HCT116 (cell line): ENCODE data around the gene LRRC1. TPM values are rescaled to one million over a fixed set of nuclear protein-coding genes. Genes with fewer than 3 reads are reported as not detected.
A peak's percentile ranks its signal among the peaks of the same experiment; 100 is the strongest.

ENCODE experiments used
- ATAC-seq: fragments of 200-7000 bp; cut with Tn5 transposase; 2 replicates; pipeline ENCODE4 v1.9.1; 2020; ENCODE audit warnings: mild to moderate bottlenecking, moderate library complexity
- BruUV-seq: library from RNA; stranded (reverse); fragments of 400-500 nt; replicated peaks from 2 replicates; lab custom pipeline; 2021; lab: Mats Ljungman, UMichigan
- CTCF ChIA-PET: fragments of 300-600 bp; sonication (Branson Sonifier 250); formaldehyde crosslinking; loops from one replicate; lab custom pipeline; 2021; ENCODE audit warnings: antibody characterized with exemption; lab: Charles Lee
- POLR2A ChIA-PET: fragments of 300-600, 350-600 bp; sonication (Branson Sonifier 250); formaldehyde crosslinking; loops from one replicate; lab custom pipeline; 2021; ENCODE audit warnings: antibody characterized with exemption; lab: Charles Lee
- RAD21 ChIA-PET, 2 experiments: fragments of 300-600 bp; sonication (Branson Sonifier 250); formaldehyde crosslinking; loops; one replicate each; lab custom pipeline; 2023; ENCODE audit warnings: low total read pairs in 2 of 2; ENCODE audit not compliant: uncharacterized antibody in 2 of 2, unreplicated experiment in 2 of 2, low non-redundant PET in 1 of 2; lab: Charles Lee
- DNase-seq: peaks from one replicate; pipeline ENCODE4 v3.0.0-alpha.2; 2010; ENCODE audit warnings: low read depth, low spot score
- H2AFZ ChIP-seq: fragments of 200-600 bp; shearing (Covaris generic), sonication (generic); 2 replicates; pipeline ENCODE4 v1.6.1; 2017; ENCODE audit warnings: low read depth, mixed run types, mixed read lengths, antibody characterized with exemption, low read length; ENCODE audit not compliant: poor library complexity, severe bottlenecking
- H3K27ac ChIP-seq: 2 replicates; pipeline ENCODE4 v1.5.1; 2012; ENCODE audit warnings: low read depth, low read length
- H3K27me3 ChIP-seq: fragments of 200-600 bp; sonication (generic); 2 replicates; pipeline ENCODE4 v1.6.1; 2016; ENCODE audit warnings: mixed run types, low read length, mixed read lengths; ENCODE audit not compliant: insufficient read depth
- H3K36me3 ChIP-seq, 2 experiments: fragments of 200-500 bp in 1 of 2; fragments of 200-600 bp in 1 of 2; sonication (Bioruptor generic) in 1 of 2; sonication (generic) in 1 of 2; 2 replicates each; pipeline versions ENCODE4 v1.5.1 to v1.6.1; 2014 to 2016; ENCODE audit warnings: low read length in 2 of 2, inconsistent platforms in 1 of 2, mixed read lengths in 1 of 2, mixed run types in 1 of 2; ENCODE audit not compliant: insufficient read depth in 2 of 2, control insufficient read depth in 1 of 2
- H3K4me1 ChIP-seq, 2 experiments: fragments of 200-600 bp in 1 of 2; sonication (generic) in 1 of 2; 2 replicates each; pipeline versions ENCODE4 v1.5.1 to v1.6.1; 2012 to 2017; ENCODE audit warnings: low read length in 2 of 2, inconsistent platforms in 1 of 2, mild to moderate bottlenecking in 1 of 2, mixed read lengths in 1 of 2, mixed run types in 1 of 2, moderate library complexity in 1 of 2; ENCODE audit not compliant: insufficient read depth in 2 of 2, control insufficient read depth in 1 of 2
- H3K4me2 ChIP-seq: fragments of 200-600 bp; sonication (generic); 2 replicates; pipeline ENCODE4 v1.6.1; 2017; ENCODE audit warnings: mixed run types, low read length, mixed read lengths
- H3K4me3 ChIP-seq, 2 experiments: fragments of 200-600 bp in 1 of 2; sonication (generic) in 1 of 2; replicated peaks in 1 of 2; 2 replicates each; pipeline ENCODE4 v1.5.1; 2011 to 2016; ENCODE audit warnings: low read length in 2 of 2, control low read depth in 1 of 2, low read depth in 1 of 2, mild to moderate bottlenecking in 1 of 2, mixed read lengths in 1 of 2, mixed run types in 1 of 2
- H3K79me2 ChIP-seq: fragments of 200-600 bp; sonication (generic); 2 replicates; pipeline ENCODE4 v1.6.1; 2017; ENCODE audit warnings: mild to moderate bottlenecking, mixed run types, low read length, moderate library complexity, mixed read lengths; ENCODE audit not compliant: insufficient read depth
- H3K9ac ChIP-seq: fragments of 200-600 bp; sonication (generic); 2 replicates; pipeline ENCODE4 v1.6.1; 2016; ENCODE audit warnings: low read length, mixed read lengths
- H3K9me2 ChIP-seq: fragments of 200-600 bp; sonication (generic), shearing (Covaris generic); 2 replicates; pipeline ENCODE4 v1.6.1; 2017; ENCODE audit warnings: mixed run types, mild to moderate bottlenecking, moderate library complexity; ENCODE audit not compliant: insufficient read depth
- H3K9me3 ChIP-seq, 2 experiments: fragments of 200-500 bp in 1 of 2; fragments of 200-600 bp in 1 of 2; sonication (Bioruptor generic) in 1 of 2; sonication (generic) in 1 of 2; 2 replicates each; pipeline ENCODE4 v1.6.1; 2014 to 2017; ENCODE audit warnings: low read length in 2 of 2, mixed read lengths in 2 of 2, inconsistent platforms in 1 of 2, low read depth in 1 of 2, mild to moderate bottlenecking in 1 of 2, mixed run types in 1 of 2, moderate library complexity in 1 of 2; ENCODE audit not compliant: control insufficient read depth in 1 of 2, insufficient read depth in 1 of 2
- H4K20me1 ChIP-seq: fragments of 200-600 bp; sonication (generic), shearing (Covaris generic); 2 replicates; pipeline ENCODE4 v1.6.1; 2017; ENCODE audit warnings: mixed run types, mild to moderate bottlenecking, moderate library complexity; ENCODE audit not compliant: insufficient read depth
- CEBPB ChIP-seq: IDR thresholded peaks from 2 replicates; pipeline ENCODE4 v1.6.1; 2012; ENCODE audit warnings: low read depth
- EGR1 ChIP-seq: IDR thresholded peaks from 2 replicates; pipeline ENCODE4 v1.6.1; 2012; ENCODE audit warnings: low read depth
- ELF1 ChIP-seq: IDR thresholded peaks from 2 replicates; pipeline ENCODE4 v1.6.1; 2012; ENCODE audit warnings: low read depth, borderline replicate concordance
- FOSL1 ChIP-seq: IDR thresholded peaks from 2 replicates; pipeline ENCODE4 v1.6.1; 2012; ENCODE audit warnings: low read depth
- POLR2A ChIP-seq: IDR thresholded peaks from 2 replicates; pipeline ENCODE4 v1.7.0; 2011; ENCODE audit warnings: borderline replicate concordance; ENCODE audit not compliant: insufficient read depth, insufficient read length; ENCODE audit errors: extremely low read depth
- POLR2AphosphoS5 ChIP-seq: IDR thresholded peaks from 2 replicates; pipeline ENCODE4 v1.6.1; 2011; ENCODE audit warnings: mild to moderate bottlenecking, low read depth, low read length, moderate library complexity
- ZNF274 ChIP-seq: fragments of 200-500 bp; sonication (Bioruptor generic); IDR thresholded peaks from 2 replicates; pipeline ENCODE4 v1.6.1; 2014; ENCODE audit warnings: mild to moderate bottlenecking, low read depth, low read length, inconsistent platforms
- intact Hi-C: fragments of 100-400 bp; cut with micrococcal nuclease; formaldehyde crosslinking; loops from 2 replicates; pipeline ENCODE4 v1.10.0; 2022
- total RNA-seq: library from RNA; stranded (reverse); gene quantifications from one replicate; pipeline ENCODE4 v1.2.1, GENCODE V29; 2021; ENCODE audit not compliant: unreplicated experiment
- TF ChIP-seq, protein P1 (sequence below): IDR thresholded peaks from 2 replicates; pipeline ENCODE4 v1.6.1; 2011; ENCODE audit warnings: mild to moderate bottlenecking, low read length, moderate library complexity; ENCODE audit not compliant: insufficient replicate concordance; ENCODE audit errors: extremely low read depth
- TF ChIP-seq, protein P2 (sequence below), 3 experiments: fragments of 200-600 bp in 1 of 3; sonication (generic) in 1 of 3; IDR thresholded peaks in 2 of 3; conservative IDR thresholded peaks in 1 of 3; 2 replicates each; pipeline ENCODE4 v1.5.1; 2012 to 2017; ENCODE audit warnings: low read depth in 2 of 3, low read length in 2 of 3, antibody characterized with exemption in 1 of 3, borderline replicate concordance in 1 of 3, control low read depth in 1 of 3, mild to moderate bottlenecking in 1 of 3, mixed read lengths in 1 of 3, mixed run types in 1 of 3, moderate library complexity in 1 of 3; ENCODE audit not compliant: insufficient read depth in 1 of 3

LRRC1 gene
- total RNA-seq, 1 experiment from 2014 or later, result 19.8 TPM

DNA sequence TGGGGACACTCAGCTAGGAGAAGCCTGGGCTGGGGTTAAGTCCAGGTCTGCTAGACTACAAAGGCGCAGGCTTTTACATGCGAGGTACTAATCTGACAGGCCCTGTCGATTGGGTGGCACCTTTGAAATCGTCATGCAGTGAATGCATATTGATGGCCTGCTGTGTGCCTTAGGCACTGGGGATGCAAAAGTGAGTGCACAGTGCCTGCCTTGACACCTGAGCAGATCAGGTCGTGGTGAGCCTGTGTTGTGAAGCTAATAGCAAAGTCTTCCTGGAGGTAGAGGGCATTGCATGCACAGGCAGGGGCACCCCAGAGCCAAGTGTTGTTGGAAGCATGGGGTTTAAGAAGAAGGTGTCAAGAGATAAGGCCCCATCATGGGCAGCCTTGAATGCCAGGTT lies 16.9 kb downstream of the LRRC1 start:
- Histone ChIP-seq H3K9me3 (no peaks in the 10 kb centered on the region), H3K9ac (no peak overlapping the region), H3K27me3 (no peaks in the 10 kb centered on the region), H3K36me3 (no peaks in the 10 kb centered on the region), H3K27ac (peak overlapping the region; percentile 37; the same call in 1 of the 2 replicates), H3K9me2 (no peaks in the 10 kb centered on the region), H4K20me1 (0 out of 2 replicates have a peak, but pooled peaks cover 3% of the 10 kb centered on the region), H2AFZ (no peak overlapping the region), H3K4me1 (peaks cover 35 to 39% of the 10 kb centered on the region in 2 experiments), H3K4me3 (no peak overlapping the region)
- no peak for DNase-seq
- no TSS peak for BruUV-seq
- POLR2A ChIA-PET, result no interaction called here
- CTCF ChIA-PET, result interaction anchor here (0.9 kb wide), 1 partner anchor 83 kb away, joined by 3 read pairs; no protein-coding TSS in a partner anchor
- peak; percentile 35 for ATAC-seq
- RAD21 ChIA-PET, result interaction anchor here in 1 of 2 experiments (1.5 kb wide), 1 partner anchor 17 kb away, joined by 3 read pairs; the partner anchor contains the start of gene LRRC1
- intact Hi-C loops, result no loop called here
- TF ChIP-seq CEBPB (no peak), FOSL1 (no peak), POLR2A (no peak), POLR2AphosphoS5 (no peak), ELF1 (no peak), ZNF274 (no peak), EGR1 (no peak)
- TF ChIP-seq, protein P1, sequence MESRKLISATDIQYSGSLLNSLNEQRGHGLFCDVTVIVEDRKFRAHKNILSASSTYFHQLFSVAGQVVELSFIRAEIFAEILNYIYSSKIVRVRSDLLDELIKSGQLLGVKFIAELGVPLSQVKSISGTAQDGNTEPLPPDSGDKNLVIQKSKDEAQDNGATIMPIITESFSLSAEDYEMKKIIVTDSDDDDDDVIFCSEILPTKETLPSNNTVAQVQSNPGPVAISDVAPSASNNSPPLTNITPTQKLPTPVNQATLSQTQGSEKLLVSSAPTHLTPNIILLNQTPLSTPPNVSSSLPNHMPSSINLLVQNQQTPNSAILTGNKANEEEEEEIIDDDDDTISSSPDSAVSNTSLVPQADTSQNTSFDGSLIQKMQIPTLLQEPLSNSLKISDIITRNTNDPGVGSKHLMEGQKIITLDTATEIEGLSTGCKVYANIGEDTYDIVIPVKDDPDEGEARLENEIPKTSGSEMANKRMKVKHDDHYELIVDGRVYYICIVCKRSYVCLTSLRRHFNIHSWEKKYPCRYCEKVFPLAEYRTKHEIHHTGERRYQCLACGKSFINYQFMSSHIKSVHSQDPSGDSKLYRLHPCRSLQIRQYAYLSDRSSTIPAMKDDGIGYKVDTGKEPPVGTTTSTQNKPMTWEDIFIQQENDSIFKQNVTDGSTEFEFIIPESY, result no peak
- TF ChIP-seq, protein P2, sequence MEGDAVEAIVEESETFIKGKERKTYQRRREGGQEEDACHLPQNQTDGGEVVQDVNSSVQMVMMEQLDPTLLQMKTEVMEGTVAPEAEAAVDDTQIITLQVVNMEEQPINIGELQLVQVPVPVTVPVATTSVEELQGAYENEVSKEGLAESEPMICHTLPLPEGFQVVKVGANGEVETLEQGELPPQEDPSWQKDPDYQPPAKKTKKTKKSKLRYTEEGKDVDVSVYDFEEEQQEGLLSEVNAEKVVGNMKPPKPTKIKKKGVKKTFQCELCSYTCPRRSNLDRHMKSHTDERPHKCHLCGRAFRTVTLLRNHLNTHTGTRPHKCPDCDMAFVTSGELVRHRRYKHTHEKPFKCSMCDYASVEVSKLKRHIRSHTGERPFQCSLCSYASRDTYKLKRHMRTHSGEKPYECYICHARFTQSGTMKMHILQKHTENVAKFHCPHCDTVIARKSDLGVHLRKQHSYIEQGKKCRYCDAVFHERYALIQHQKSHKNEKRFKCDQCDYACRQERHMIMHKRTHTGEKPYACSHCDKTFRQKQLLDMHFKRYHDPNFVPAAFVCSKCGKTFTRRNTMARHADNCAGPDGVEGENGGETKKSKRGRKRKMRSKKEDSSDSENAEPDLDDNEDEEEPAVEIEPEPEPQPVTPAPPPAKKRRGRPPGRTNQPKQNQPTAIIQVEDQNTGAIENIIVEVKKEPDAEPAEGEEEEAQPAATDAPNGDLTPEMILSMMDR (IDR thresholded peaks at IDR 0.05 in 2 of 3, conservative IDR thresholded peaks at IDR 0.05 in 1 of 3; ENCODE audit: borderline replicate concordance in 1 of 3, insufficient read depth in 1 of 3, low read depth in 2 of 3, low read length in 2 of 3), result no peak
- TF ChIP-seq, all 23 proteins: peak for 0
- peaks cover 61% of the 10 kb centered on the region for H3K79me2 ChIP-seq
- H3K4me2 ChIP-seq, result peak overlapping the region; percentile 55
